HG03064 (cell line): ENCODE measurements around the gene CANT1.

ENCODE experiments used
- ATAC-seq: cut with Tn5 transposase; IDR thresholded peaks from one replicate; pipeline ENCODE4 v1.9.1; 2021; ENCODE audit warnings: low read depth; ENCODE audit not compliant: unreplicated experiment

CANT1 gene

DNA sequence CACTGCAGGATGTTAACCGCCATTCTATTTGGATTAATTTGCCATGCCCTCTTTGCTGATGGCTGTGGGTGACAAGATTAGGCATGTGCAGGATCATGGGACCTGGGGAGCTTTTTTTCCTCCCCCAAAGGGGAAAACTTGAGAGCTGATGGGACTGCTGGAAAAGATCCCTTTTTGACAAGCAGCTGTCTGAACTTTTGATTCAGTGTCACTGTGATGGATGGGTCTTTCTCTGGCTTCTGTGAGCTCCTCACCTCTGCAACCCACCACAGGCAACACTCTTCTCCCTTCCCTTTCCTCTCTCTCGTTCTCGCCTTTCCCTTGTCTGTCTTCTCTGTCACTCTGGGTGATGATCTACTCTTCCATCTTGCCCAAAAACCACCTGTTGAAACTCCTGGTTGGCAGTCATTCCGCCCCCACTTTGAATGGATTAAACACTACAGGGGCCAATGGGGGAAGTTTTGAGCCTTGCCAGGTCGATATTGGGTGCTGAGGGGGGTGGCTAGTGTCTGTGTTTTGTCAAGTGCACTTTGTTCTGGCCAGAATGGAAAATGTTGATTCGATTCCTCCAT is 3.1 kb upstream of the CANT1 start:
- ATAC-seq, result no peak

DNA sequence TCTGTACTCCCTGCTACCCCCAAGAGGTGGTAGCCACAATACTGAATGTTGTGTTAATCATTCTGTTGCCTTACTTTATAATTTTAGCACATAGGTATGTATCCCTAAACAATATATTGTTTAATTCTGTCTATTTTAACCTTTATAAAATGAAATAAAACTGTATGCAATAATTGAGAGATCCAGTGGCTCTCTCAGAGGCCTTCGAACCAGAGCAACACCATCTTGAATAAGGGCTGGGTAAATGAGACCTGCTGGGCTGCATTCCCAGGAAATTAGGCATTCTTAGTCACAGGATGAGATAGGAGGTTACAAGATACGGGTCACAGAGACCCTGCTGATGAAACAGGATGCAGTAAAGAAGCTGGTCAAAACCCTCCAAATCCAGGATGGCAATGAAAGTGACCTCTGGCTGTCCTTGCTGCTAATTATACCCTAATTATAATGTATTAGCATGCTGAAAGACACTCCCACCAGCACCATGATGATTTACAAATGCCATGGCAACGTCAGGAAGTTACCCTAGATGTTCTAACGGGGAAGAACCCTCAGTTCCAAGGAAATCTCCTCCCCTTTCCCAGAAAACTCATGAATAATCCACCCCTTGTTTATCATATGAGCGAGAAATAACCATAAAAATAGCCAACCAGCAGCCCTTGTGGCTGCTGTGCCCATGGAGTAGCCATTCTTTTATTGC is 2.0 kb upstream of the CANT1 start:
- no peak for ATAC-seq

DNA sequence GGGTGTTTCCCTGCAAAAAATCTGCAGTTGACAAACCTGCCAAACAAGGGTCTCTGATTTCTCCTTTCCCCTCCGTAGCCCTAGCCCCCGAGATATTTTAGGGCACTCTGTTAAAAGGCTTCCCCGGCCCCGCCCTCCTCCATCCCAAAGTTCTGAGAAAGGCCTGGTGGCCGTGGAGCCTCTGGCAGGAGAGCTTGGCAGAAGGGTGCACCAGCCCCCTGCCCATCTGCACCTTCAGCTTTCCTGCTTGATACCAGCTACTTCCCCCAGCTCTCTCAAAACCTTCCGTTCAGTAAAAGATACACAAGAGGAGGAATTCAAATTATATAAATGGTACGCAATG is 711 bp upstream of the CANT1 start:
- no peak for ATAC-seq

DNA sequence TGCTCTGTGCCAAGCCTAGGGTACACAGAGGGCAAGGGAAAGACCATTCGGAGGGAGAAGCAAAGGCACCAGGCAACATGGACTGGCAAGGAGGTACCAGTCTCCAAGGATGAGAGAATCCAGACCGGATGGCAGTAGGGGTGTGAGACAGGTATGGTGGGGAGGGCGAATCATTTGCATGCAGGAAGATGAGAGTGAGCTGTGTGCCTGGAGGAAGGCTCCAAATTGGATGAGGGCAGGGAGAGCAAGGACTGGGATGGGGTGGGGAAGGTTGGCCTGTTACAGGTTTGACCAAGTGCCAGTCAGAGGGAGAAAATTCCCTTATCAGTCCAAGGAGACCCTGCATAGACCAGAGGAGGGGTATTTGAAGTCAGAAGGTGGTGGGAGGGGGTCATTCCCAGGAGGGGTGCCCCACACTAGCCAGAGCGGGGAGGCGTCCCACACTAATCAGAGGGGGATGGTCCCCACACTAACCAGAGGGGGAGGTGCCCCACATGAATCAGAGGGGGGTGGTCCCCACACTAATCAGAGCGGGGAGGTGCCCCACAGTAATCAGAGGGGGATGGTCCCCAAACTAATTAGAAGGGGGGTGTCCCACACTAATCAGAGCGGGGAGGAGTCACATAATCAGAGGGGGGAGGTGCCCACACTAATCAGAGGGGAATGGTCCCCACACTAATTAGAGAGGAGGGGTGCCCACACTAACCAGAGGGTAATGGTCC is 737 bp downstream of the CANT1 start:
- no peak for ATAC-seq

DNA sequence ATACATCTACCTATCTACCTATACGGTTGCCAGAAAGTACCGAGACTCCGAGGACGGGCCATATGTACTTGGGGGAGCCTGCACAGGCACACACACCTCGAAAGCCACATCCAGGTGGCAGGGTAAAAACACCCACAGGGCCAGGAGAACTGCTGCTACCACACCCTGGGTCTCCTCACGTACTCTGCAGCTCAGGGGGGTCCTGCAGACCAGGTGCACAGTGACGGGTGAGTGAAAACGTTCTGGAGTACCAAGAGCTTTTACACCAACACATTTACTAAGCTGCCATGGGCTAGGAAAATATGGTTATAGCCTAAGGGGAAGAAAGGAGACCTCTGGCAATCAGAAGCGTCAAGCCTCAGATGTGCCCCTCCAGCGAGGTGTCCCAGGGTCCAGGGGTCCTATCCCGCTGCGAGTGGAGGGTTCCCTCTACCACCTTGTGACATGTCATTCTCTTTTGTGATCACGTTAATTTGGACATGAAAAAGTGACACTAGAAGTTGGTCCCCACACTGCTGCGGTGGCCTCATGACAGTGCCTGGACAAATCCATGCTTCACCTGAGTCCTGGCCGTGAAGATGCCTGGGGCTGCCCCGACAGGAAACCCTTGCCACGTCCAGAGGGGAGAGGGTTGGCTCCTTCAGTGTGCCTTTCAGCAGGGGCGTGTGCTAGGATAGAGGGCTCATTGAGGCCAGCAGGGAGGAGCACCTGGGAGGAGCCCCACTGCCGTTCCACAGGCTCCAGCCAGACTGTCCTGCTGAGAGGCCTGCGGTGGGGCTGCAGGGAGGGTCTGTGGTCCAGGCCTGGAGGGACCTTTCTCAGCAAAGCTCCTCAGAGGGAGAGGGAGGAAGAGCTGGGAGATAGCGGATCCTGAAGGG is 1.8 kb downstream of the CANT1 start:
- ATAC-seq, result no peak

DNA sequence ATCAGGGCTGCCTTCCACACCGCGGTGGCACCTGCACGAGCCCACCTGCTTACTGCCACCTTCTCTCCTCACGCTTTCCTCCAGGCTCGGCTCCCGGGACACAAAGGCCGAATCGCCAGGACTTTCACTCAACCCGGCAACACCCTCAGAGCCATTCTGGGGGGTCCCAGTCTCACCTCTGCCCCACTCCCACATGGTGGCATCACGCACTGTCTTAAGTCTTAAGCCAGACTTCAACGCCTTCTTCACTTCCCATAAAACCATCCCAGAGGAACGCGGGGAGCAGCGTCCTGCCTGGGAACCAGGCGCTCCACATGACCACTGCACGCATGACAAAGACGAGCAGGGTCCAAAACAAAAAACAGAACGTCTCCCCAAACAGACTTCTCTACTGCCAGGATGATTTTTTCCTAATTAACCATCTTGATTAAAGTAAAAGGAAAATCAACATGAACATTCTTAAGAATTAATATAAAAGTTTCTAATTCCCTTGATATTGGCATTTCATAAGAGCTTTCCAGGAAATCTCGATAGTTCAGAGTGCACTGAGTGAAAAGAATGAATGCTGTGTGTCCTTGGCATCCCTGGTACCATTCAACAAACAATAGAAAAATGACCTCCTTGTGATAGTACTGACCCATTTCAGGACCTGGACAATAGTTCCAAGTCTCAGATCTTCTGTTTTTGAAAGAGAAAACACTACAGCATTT is 2.6 kb downstream of the CANT1 start:
- ATAC-seq, result no peak

DNA sequence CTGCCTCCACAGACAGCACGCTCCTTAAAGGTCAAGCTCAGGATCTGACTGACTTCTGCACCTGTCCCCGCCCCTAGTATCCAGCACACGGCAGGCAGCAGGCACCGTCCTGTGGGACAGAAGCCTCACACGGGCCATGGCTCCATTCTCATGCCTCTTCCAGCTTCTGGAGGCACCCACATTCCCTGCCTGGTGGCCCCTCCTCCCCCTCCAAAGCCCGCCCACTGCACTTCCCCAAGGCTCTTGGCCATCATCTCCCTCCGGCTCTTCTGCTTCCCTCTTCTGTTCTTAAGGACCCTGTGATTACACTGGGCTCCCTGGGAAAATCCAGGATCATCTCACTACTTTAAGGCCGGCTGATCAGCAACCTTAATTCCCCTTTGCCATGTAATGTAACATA is 3.5 kb downstream of the CANT1 start:
- no peak for ATAC-seq

DNA sequence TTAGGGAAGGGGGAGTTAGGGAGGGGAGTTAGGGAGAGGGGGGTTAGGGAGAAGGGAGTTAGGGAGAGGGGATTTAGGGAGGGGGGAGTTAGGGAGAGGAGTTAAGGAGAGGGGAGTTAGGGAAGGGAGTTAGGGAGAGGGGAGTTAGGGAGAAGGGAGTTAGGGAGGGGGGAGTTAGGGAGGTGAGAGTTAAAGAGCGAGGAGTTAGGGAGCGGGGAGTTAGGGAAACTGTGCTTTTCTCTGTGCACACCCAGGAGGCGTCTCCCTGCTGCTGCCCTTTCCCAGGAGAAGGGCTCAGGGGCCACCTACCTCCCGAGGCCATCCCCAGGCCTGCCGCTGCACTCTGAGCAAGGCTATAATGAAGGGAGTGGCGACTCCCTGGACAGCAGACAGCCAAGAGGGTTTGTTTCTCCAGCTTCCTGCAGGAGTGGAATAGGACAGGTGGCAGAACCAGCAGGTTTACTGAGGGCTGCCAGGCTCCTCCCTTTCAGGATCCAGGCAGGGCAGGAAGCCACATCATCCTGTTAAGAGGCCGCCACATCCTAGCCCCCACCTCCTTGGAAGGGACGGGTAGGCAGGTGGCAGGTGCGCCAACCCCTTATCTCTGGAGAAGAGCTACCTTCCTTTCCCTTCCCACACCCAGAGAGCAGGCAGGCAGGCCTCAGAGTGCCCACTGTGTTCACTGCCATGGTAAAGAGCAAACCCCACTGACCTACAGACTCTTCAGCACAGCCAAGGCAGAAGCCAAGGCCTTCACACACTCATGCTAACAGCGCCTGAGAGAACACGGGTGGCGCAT is 4.3 kb downstream of the CANT1 start:
- no peak for ATAC-seq

DNA sequence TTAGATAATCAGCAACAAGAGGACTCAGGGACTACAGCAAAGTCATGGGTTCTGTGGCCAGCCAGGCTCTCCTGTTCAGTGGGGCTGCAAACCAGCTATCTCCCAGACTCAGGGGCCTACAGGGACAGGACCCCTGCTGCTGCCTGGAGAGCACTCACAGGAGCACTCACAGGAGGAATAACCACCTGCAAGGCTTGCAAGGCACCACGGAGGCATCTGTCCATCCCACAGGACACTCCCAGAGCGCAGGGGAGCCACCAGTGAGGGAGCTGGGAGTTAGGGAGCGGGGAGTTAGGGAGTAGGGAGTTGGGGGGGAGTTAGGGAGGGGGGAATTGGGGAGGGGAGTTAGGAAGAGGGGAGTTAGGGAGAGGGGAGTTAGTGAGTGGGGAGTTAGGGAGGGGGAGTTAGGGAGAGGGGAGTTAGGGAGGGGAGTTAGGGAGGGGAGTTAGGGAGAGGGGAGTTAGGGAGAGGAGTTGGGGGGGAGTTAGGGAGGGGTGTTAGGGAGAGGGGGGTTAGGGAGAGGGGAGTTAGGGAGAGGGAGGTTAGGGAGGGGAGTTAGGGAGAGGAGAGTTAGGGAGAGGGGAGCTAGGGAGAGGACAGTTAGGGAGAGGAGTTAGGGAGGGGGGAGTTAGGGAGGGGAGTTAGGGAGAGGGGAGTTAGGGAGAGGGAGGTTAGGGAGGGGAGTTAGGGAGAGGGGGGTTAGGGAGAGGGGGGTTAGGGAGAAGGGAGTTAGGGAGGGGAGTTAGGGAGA is 5.7 kb downstream of the CANT1 start:
- no peak for ATAC-seq

DNA sequence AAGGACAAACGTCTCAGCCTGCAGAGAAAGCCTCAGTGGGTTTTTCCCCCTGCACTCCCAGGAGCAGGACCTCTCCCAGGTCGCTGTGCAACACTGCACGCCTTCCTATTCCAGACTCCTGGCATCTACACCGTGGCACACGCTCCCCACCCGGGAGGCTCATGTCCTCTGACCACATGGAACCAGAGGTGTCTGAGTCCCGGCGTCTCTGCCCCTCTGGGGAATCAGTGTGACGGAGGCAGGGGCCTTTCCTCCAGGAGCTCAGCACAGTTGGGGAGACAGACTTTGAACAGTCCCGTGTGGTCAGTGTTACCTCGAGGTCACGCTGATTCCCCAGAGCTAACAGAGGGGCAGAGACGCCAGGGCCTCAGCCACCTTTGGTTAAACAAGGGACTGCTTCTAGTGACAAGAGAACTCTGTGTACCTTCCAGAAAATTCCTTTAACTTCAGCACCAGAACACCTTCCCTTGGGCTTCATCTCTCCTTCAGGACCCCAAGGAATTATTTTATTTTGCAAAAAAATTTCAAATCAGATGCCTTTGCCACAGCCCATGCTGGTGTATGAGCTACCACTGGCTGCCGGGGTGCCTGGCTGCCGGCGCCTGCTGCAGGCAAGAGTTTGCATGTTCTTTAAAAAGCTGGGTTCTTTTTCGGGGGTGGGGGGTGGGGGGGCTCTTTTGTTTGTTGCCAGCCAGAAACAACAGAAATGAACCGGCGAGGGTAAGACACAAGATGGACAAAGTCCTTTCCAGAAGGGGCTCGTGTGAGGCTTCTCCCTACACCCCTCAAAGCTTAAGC is 6.6 kb downstream of the CANT1 start:
- ATAC-seq, result no peak

DNA sequence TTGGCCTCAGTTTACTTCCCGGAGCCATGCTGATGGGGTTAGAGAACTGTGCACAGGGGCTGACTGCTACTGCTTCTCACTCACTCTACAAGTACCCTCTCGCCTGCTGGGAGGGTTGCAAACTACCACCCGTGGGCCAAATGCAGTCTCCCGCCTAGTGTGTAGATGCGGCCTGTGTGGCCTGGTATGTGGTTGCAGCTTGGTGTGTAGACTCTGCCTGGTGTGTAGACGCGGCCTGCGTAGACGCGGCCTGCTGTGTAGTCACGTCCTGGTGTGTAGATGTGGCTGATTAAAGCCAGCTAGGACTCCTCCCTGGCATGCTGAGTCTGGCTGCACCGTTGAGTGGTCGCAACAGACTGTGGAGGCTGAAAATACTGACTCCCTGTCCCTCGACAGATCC is 7.3 kb downstream of the CANT1 start:
- no peak for ATAC-seq

DNA sequence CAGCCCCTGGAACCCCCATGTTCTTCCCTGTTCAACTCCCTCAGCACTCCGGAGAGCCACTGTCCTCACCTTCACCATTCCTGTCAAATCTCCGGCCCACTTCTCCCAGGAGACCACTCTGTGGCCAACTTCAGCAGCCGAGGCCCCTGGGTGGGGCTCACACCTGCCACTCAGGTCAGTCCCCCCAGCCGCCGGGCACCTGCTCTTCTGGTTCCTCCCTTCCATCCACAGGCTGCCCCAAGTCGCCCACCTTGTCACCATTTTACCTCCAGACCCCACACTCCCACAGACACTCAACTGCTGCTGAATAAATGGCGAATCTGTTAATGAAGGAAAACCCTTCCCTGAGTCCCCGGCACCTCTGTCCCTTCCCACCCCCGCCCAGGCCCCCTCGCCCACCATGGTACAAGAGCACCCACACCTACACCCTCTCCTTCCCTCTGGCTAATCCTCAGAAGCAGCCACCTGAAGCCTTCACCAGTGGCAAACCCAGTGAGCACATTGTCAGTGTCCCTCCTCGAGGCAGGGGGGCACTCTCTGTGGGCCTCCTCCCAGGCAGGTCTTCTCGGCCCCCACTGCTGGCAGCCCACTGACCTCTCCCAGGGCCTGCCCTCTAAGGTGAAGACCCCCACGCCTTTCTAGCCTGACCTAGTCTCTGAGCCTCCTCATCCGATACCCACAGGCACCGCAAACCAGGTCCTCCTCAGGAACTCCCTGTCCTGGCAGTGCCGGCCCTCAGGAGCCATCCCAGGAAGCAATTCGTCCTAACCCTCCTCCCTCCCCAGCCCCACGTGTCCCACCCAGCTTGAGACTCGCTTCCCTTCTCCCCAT is 8.2 kb downstream of the CANT1 start:
- ATAC-seq, result no peak

DNA sequence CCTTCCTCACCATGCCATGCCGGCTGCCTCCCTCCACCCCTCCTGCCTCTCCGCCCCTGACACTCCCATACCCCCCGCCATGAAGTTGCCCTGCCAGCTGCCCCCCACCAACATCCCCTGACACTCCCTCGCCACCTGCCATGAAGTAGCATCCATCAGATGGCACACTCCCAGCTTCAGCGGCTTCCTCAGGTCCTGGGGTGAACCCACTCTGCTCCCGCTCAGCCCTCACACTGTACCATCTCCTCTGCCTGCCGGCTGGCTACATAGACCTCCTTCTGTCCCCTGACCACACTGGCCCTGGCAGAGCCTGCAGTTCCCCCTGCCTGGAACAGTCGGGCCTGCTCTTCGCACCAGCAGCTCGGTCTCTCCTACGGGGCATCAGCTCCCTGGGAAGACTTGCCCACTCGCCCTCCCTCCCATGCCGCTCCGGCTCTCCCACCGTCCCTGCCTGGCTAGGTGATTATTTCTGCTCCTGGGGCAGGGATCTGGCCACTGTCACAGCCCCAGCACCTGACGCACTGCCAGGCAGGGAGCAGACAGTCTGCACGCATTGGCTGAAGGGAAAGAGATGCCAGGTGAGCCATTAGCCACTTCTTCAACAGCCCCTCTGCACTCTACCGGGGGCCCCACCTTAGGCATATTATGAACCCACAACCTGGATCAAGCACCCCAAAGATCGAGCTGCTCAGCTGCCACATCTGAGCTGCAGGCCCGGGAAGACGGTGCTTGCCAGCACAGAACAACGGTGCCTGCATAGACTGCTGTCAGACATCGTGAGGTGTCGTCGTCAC is 9.0 kb downstream of the CANT1 start:
- no peak for ATAC-seq

DNA sequence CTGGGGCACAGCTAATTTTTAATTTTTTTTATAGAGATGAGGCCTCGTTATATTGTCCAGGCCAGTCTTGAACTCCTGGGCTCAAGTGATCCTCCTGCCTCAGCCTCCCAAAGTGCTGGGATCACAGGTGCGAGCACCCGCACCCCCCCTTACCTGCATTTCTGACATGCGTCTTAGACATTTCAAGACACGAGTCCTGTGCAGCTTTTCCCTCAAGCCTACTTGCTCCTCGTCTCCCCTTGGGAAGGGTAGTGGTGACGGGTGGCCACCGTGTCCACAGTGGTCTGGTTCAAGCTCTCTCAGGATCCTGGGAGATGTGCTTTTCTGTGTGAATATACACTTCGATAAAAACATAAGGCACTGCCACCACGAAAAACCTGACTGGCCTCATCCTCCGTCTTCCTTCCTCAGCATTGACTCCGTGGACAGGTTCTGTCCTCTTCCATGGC is 9.6 kb downstream of the CANT1 start:
- ATAC-seq, result no peak

DNA sequence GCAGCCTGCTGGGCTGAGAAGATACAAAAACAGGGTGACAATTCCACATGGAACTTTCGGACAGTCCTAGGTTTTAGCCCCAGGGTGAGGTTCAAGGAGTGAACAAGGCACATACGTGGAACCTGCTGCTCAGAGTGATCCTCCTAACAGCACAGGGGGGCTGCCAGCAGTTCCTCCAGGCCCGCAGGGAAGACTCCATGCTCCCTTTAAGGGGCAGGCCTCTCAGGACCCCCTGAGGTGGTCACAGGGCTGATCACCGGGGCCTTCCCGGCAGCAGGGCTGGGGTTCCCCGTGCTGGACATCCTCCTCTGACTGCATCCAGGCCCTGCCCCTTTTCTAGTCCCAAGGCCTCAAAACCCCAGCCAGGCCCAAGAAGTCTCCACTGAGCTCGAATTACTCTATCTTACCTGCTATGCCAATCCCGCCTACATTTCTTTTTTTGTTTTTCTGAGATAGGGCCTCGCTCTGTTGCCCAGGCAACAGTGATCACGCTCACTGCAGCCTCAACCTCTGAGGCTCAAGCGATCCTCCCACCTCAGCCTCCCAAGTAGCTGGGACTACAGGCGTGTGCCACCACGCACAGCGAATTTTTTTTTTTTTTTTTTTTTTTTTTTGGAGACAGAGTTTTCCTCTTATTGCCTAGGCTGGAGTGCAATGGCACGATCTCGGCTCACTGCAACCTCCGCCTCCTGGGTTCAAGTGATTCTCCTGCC is 10.4 kb downstream of the CANT1 start:
- no peak for ATAC-seq
